Upper lobe of left lung (tissue), 6 donors: ENCODE results near the gene LINC00305. TPM values are rescaled to one million over a fixed set of nuclear protein-coding genes. Genes with fewer than 3 reads are reported as not detected.

Source experiments
- ATAC-seq, 2 donors: fragments of 200-7000 bp; cut with Tn5 transposase; one replicate each; pipeline ENCODE4 v1.9.1; 2022; ENCODE audit warnings: mild to moderate bottlenecking in 2 of 2, moderate library complexity in 2 of 2; ENCODE audit not compliant: low FRiP score in 2 of 2
- DNase-seq, 2 donors: peaks; one replicate each; pipeline ENCODE4 v3.0.0-alpha.2; 2019 to 2020
- H3K27ac ChIP-seq, 4 donors: fragments of 200-600 bp; sonication (generic); one replicate each; pipeline ENCODE4 v1.5.1; 2016 to 2019
- H3K27me3 ChIP-seq, 4 donors: fragments of 200-600 bp; sonication (generic); one replicate each; pipeline ENCODE4 v1.5.1; 2017 to 2019
- H3K36me3 ChIP-seq, 4 donors: fragments of 200-600 bp; sonication (generic); one replicate each; pipeline ENCODE4 v1.5.1; 2016 to 2019
- H3K4me1 ChIP-seq, 4 donors: fragments of 200-600 bp; sonication (generic); one replicate each; pipeline ENCODE4 v1.5.1; 2018 to 2019
- H3K4me3 ChIP-seq, 4 donors: fragments of 200-600 bp; sonication (generic); one replicate each; pipeline ENCODE4 v1.5.1; 2017 to 2019; ENCODE audit warnings: mild to moderate bottlenecking in 2 of 4, moderate library complexity in 1 of 4
- H3K9me3 ChIP-seq, 4 donors: fragments of 200-600 bp; sonication (generic); one replicate each; pipeline ENCODE4 v1.5.1; 2018 to 2019
- CTCF ChIP-seq, 6 experiments: fragments of 450-650 bp in 4 of 6; fragments of 200-600 bp in 2 of 6; sonication (generic) in 2 of 6; IDR thresholded peaks; one replicate each; pipeline ENCODE4 v1.5.1; 2016 to 2019; ENCODE audit warnings: antibody characterized with exemption in 6 of 6
- EP300 ChIP-seq, 4 donors: sonication (generic); formaldehyde crosslinking; IDR thresholded peaks; one replicate each; pipeline ENCODE4 v1.5.1; 2017; ENCODE audit warnings: antibody characterized with exemption in 4 of 4, control low read depth in 2 of 4
- POLR2A ChIP-seq, 4 donors: fragments of 450-650 bp; IDR thresholded peaks; one replicate each; pipeline ENCODE4 v1.5.1; 2016 to 2017; ENCODE audit warnings: antibody characterized with exemption in 4 of 4, mild to moderate bottlenecking in 2 of 4
- POLR2AphosphoS5 ChIP-seq, 2 donors: sonication (generic); formaldehyde crosslinking; IDR thresholded peaks; one replicate each; pipeline ENCODE4 v1.5.1; 2017; ENCODE audit warnings: antibody characterized with exemption in 2 of 2
- WGBS, 2 donors: methylation state at CpG; one replicate each; pipeline ENCODE4 v1.1.5; 2017 to 2018; 5-methylcytosine and 5-hydroxymethylcytosine counted together
- total RNA-seq, 6 donors: library from RNA; depleted of rRNA in 4 of 6; stranded (reverse); fragments of >200 nt in 4 of 6; gene quantifications; one replicate each; pipeline versions ENCODE4 v1.1.0 to v1.2.1, GENCODE V29; 2016 to 2021
- donor health status: DM: no; HTN: no; CAD: no; lungs with moderate emphysema.
- donor health status: DM: no; HTN: yes; CAD: no; lungs with severe emphysema.

Gene LINC00305
- total RNA-seq, 6 donors from 2014 or later, result not detected

- no peaks in the 10 kb centered on the region for H3K9me3 ChIP-seq
- 24 to 25% methylated on average over 3 of the region's 3 CpGs for WGBS, 2 donors
- H3K4me1 ChIP-seq, result no peaks in the 10 kb centered on the region
- H3K27ac ChIP-seq, result no peak overlapping the region
- H3K36me3 ChIP-seq, result no peaks in the 10 kb centered on the region
- TF ChIP-seq CTCF (IDR thresholded peaks at IDR 0.05) (peak in 5 of 6 experiments; percentile 14 to 35 (median 31)), EP300 (IDR thresholded peaks at IDR 0.05) (no peak)
- DNase-seq (no peak), ATAC-seq (no peak)
- H3K4me3 ChIP-seq, result no peak overlapping the region
- H3K27me3 ChIP-seq, result no peaks in the 10 kb centered on the region
Observed at GRCh38 chr18:64037812-64038414, 111.0 kb downstream of the LINC00305 start.

GRCh38 chr18:64032312-64032711 is 116.6 kb downstream of the LINC00305 start:
- H3K4me3 ChIP-seq, result no peak overlapping the region
- TF ChIP-seq EP300 (IDR thresholded peaks at IDR 0.05), result no peak
- no peak for TF ChIP-seq CTCF (IDR thresholded peaks at IDR 0.05)
- no peak for TF ChIP-seq POLR2AphosphoS5 (IDR thresholded peaks at IDR 0.05)
- TF ChIP-seq POLR2A (IDR thresholded peaks at IDR 0.05), result no peak
- WGBS, 2 donors, result 56 to 61% methylated on average over 5 to 6 of the region's 6 CpGs
- no peak overlapping the region for H3K27ac ChIP-seq
- H3K27me3 ChIP-seq, result no peaks in the 10 kb centered on the region
- H3K4me1 ChIP-seq, result no peaks in the 10 kb centered on the region
- ATAC-seq (no peak), DNase-seq (no peak)
- no peaks in the 10 kb centered on the region for H3K36me3 ChIP-seq
- H3K9me3 ChIP-seq, result no peaks in the 10 kb centered on the region

- no peak for DNase-seq
Observed at GRCh38 chr18:64031411-64031810, 117.5 kb downstream of the LINC00305 start.

More at GRCh38 chr18:64031411-64031810, 117.5 kb downstream of the LINC00305 start:
- ATAC-seq, result no peak
- no peak overlapping the region for H3K27ac ChIP-seq
- H3K9me3 ChIP-seq, result no peaks in the 10 kb centered on the region
- H3K36me3 ChIP-seq, result no peaks in the 10 kb centered on the region
- WGBS, 2 donors, result 68 to 76% methylated on average over 3 of the region's 3 CpGs
- no peak for TF ChIP-seq CTCF (IDR thresholded peaks at IDR 0.05)
- TF ChIP-seq EP300 (IDR thresholded peaks at IDR 0.05), result no peak
- no peak for TF ChIP-seq POLR2AphosphoS5 (IDR thresholded peaks at IDR 0.05)
- TF ChIP-seq POLR2A (IDR thresholded peaks at IDR 0.05), result no peak
- no peaks in the 10 kb centered on the region for H3K27me3 ChIP-seq
- H3K4me1 ChIP-seq, result no peaks in the 10 kb centered on the region
- H3K4me3 ChIP-seq, result no peak overlapping the region

Other genes starting within 250 kb of the LINC00305 start
- under 1 TPM in 2 of 6 donors, not detected in 4; 0.11 to 0.30 TPM for gene SERPINB10, start 241.1 kb downstream of the LINC00305 start, total RNA-seq
- 1 to 10 TPM in 2 of 6 donors, under 1 TPM in 2, not detected in 2; 0.30 to 2.9 (median 1.0) TPM for gene HMSD, start 199.8 kb downstream of the LINC00305 start, total RNA-seq
- gene SERPINB8, start 179.0 kb downstream of the LINC00305 start, total RNA-seq, result 10 to 100 TPM in 5 of 6 donors, 1 to 10 TPM in 1; 8.4 to 33.7 (median 22.4) TPM